Upper lobe of left lung (tissue), 4 donors: ENCODE results near the gene C1orf146.

Source experiments
- CTCF ChIP-seq, 6 experiments: fragments of 450-650 bp in 4 of 6; fragments of 200-600 bp in 2 of 6; sonication (generic) in 2 of 6; IDR thresholded peaks; one replicate each; pipeline ENCODE4 v1.5.1; 2016 to 2019; ENCODE audit warnings: antibody characterized with exemption in 6 of 6
- EP300 ChIP-seq, 4 donors: sonication (generic); formaldehyde crosslinking; IDR thresholded peaks; one replicate each; pipeline ENCODE4 v1.5.1; 2017; ENCODE audit warnings: antibody characterized with exemption in 4 of 4, control low read depth in 2 of 4
- POLR2A ChIP-seq, 4 donors: fragments of 450-650 bp; IDR thresholded peaks; one replicate each; pipeline ENCODE4 v1.5.1; 2016 to 2017; ENCODE audit warnings: antibody characterized with exemption in 4 of 4, mild to moderate bottlenecking in 2 of 4
- POLR2AphosphoS5 ChIP-seq, 2 donors: sonication (generic); formaldehyde crosslinking; IDR thresholded peaks; one replicate each; pipeline ENCODE4 v1.5.1; 2017; ENCODE audit warnings: antibody characterized with exemption in 2 of 2

- TF ChIP-seq CTCF (IDR thresholded peaks at IDR 0.05) (no peak), POLR2A (IDR thresholded peaks at IDR 0.05) (no peak), EP300 (IDR thresholded peaks at IDR 0.05) (no peak), POLR2AphosphoS5 (IDR thresholded peaks at IDR 0.05) (no peak)
Measured at GRCh38 chr1:92219028-92219427, 1.3 kb downstream of the C1orf146 start.
